HepG2 (cell line): ENCODE data around the gene RPS28. TPM values are rescaled to one million over a fixed set of nuclear protein-coding genes. Genes with fewer than 3 reads are reported as not detected.
A peak's percentile ranks its signal among the peaks of the same experiment; 100 is the strongest.

ENCODE experiments used
- ATF3 ChIP-seq: sonication (generic); formaldehyde crosslinking; IDR thresholded peaks from 2 replicates; pipeline ENCODE4 v1.4.0; 2020; ENCODE audit warnings: missing genetic modification reagents
- CREB1 ChIP-seq, 2 experiments: fragments of 450-650 bp in 1 of 2; IDR thresholded peaks; 2 replicates each; pipeline ENCODE4 v1.6.1; 2016 to 2017; ENCODE audit warnings: control low read depth in 1 of 2, mild to moderate bottlenecking in 1 of 2, missing compliant biosample characterization in 1 of 2, missing genetic modification characterization in 1 of 2
- HMGXB4 ChIP-seq, 2 experiments: sonication (generic) in 1 of 2; formaldehyde crosslinking in 1 of 2; IDR thresholded peaks; 2 replicates each; pipeline versions ENCODE4 v1.4.0 to v1.6.1; 2018 to 2020; ENCODE audit warnings: missing genetic modification reagents in 2 of 2, borderline replicate concordance in 1 of 2, low read depth in 1 of 2, mild to moderate bottlenecking in 1 of 2, missing biosample characterization in 1 of 2
- MBD4 ChIP-seq: IDR thresholded peaks from 2 replicates; pipeline ENCODE4 v1.6.1; 2012; ENCODE audit warnings: low read length, inconsistent platforms, borderline replicate concordance
- NFAT5 ChIP-seq: sonication (generic); formaldehyde crosslinking; IDR thresholded peaks from 2 replicates; pipeline ENCODE4 v1.4.0; 2020; ENCODE audit warnings: missing genetic modification reagents
- NFKBIZ ChIP-seq: IDR thresholded peaks from 2 replicates; pipeline ENCODE4 v1.6.1; 2018; ENCODE audit warnings: missing genetic modification reagents, missing compliant biosample characterization
- RORA ChIP-seq: sonication (generic); formaldehyde crosslinking; IDR thresholded peaks from 2 replicates; pipeline ENCODE4 v1.5.0; 2020; ENCODE audit warnings: mild to moderate bottlenecking, missing genetic modification reagents, moderate library complexity
- STAT5B ChIP-seq: sonication (generic); formaldehyde crosslinking; IDR thresholded peaks from 2 replicates; pipeline ENCODE4 v1.4.0; 2020; ENCODE audit warnings: missing genetic modification reagents
- STAT6 ChIP-seq: sonication (generic); formaldehyde crosslinking; IDR thresholded peaks from 2 replicates; pipeline ENCODE4 v1.4.0; 2020; ENCODE audit warnings: missing genetic modification reagents, mild to moderate bottlenecking, borderline replicate concordance
- SUZ12 ChIP-seq: fragments of 150-350 bp; IDR thresholded peaks from 2 replicates; pipeline ENCODE4 v1.6.1; 2014; ENCODE audit warnings: low read depth, low read length
- ZNF121 ChIP-seq: sonication (generic); formaldehyde crosslinking; IDR thresholded peaks from 2 replicates; pipeline ENCODE4 v1.5.0; 2020; ENCODE audit warnings: mild to moderate bottlenecking, missing genetic modification reagents
- ZNF18 ChIP-seq: sonication (generic); formaldehyde crosslinking; IDR thresholded peaks from 2 replicates; pipeline ENCODE4 v1.8.0; 2022; ENCODE audit warnings: mild to moderate bottlenecking, missing genetic modification reagents; ENCODE audit not compliant: insufficient replicate concordance
- ZNF354B ChIP-seq: sonication (generic); formaldehyde crosslinking; IDR thresholded peaks from 2 replicates; pipeline ENCODE4 v1.8.0; 2022; ENCODE audit warnings: mild to moderate bottlenecking, missing genetic modification reagents
- ZNF567 ChIP-seq: sonication (generic); formaldehyde crosslinking; IDR thresholded peaks from 2 replicates; pipeline ENCODE4 v1.8.1; 2023; ENCODE audit warnings: mild to moderate bottlenecking, missing genetic modification reagents, borderline replicate concordance
- ZNF652 ChIP-seq: IDR thresholded peaks from 2 replicates; pipeline ENCODE4 v1.6.1; 2016; ENCODE audit warnings: low read depth, borderline replicate concordance
- ZNF850 ChIP-seq: sonication (generic); formaldehyde crosslinking; conservative IDR thresholded peaks from 2 replicates; pipeline ENCODE4 v1.9.0; 2021; ENCODE audit warnings: mild to moderate bottlenecking, missing genetic modification reagents
- ZZZ3 ChIP-seq: sonication (generic); formaldehyde crosslinking; IDR thresholded peaks from 2 replicates; pipeline ENCODE4 v1.4.0; 2020; ENCODE audit warnings: missing genetic modification reagents, mild to moderate bottlenecking, borderline replicate concordance
- polyA plus RNA-seq, 8 experiments: library from polyadenylated mRNA; depleted of rRNA in 3 of 8; stranded (reverse) in 7 of 8; unstranded in 1 of 8; fragments of >200 nt; fragmentation: Illumina TruSeq in 4 of 8; extraction: Trizol in 4 of 8; gene quantifications; 2 replicates each; pipeline versions ENCODE4 v1.2.1 to v1.2.3, GENCODE V29; 2011 to 2016; ENCODE audit warnings: low read depth in 4 of 8, missing spikeins in 1 of 8, mixed read lengths in 1 of 8; ENCODE audit not compliant: insufficient read depth in 1 of 8
- total RNA-seq, 5 experiments: library from RNA; depleted of rRNA; stranded (reverse); fragments of >200 nt; fragmentation: Illumina TruSeq; extraction: Trizol; gene quantifications; 2 replicates each; pipeline ENCODE4 v1.2.3, GENCODE V29; 2016; ENCODE audit warnings: low read depth in 1 of 5

RPS28 gene
- total and polyA plus RNA-seq, 2 of the 13 experiments (the other 11 are each of a cell fraction or from before 2014, with no cell fraction given): 281 to 545 TPM

GRCh38 chr19:8355631-8356402 lies 34.5 kb downstream of the RPS28 start (continued):
- TF ChIP-seq HMGXB4 (CRISPR knock-in tag; IDR thresholded peaks at IDR 0.05; ENCODE audit: borderline replicate concordance in 1 of 2, low read depth in 1 of 2) (no peak), ZNF567 (CRISPR knock-in tag) (no peak), ZNF850 (no peak), STAT6 (CRISPR knock-in tag) (no peak), STAT5B (CRISPR knock-in tag) (no peak), ZNF18 (no peak), RORA (CRISPR knock-in tag) (no peak), ZNF354B (CRISPR knock-in tag) (no peak), SUZ12 (no peak), NFAT5 (CRISPR knock-in tag) (no peak), ATF3 (CRISPR knock-in tag) (peak; percentile 80), ZNF121 (CRISPR knock-in tag) (no peak), CREB1 (IDR thresholded peaks at IDR 0.05) (no peak), CREB1 (CRISPR knock-in tag; IDR thresholded peaks at IDR 0.05) (no peak), NFKBIZ (CRISPR knock-in tag) (0 out of 2 replicates have a peak, but pooled peaks have one; percentile 25), ZZZ3 (CRISPR knock-in tag) (no peak), ZNF652 (CRISPR knock-in tag) (no peak), MBD4 (no peak)
